ENCODE data around the gene JAK3. TPM values are rescaled to one million over a fixed set of nuclear protein-coding genes. Genes with fewer than 3 reads are reported as not detected.

The JAK3 gene
- total and polyA plus RNA-seq, 10 of the 15 experiments (the other 5 are each of a cell fraction or from before 2014, with no cell fraction given), result 7.8 to 67.9 (median 33.3) TPM

DNA sequence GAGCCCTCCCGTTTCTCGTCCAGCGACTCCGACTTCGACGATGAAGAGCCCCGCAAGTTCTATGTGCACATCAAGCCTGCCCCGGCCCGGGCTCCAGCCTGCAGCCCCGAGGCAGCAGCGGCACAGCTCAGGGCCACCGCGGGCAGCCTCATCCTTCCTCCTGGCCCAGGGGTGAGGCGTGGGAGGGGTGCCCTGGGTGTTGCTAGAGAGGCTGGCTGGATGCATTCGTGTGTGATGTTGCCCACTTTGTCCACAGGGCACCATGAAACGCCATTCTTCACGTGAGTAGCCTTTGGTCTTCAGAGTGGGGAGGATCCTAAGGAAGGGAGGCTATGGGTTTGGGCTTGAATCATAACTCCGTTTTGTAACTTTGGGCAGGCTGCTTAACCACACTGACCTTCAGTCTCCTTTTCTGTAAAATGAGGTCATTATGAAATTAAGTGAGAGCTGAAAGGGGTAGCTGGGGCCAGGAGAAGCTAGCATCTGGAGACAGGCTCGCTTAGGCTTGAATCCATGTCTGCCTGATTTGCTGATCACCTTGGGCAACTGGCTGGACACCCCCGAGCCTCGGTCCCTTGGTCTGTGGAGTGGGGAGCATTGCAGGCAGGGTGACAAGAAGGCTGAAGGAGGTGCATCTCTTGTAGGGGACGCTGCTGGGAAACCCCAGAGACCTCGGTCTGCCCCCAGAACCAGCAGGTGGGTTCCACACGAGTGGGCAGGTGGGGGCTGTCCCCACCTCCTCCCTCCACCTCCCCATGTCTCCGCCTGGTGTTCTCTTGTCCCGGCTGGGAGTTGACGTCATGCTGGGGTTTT, 71.6 kb downstream of the JAK3 start (continued):
- TF ChIP-seq, protein P1, sequence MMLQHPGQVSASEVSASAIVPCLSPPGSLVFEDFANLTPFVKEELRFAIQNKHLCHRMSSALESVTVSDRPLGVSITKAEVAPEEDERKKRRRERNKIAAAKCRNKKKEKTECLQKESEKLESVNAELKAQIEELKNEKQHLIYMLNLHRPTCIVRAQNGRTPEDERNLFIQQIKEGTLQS (IDR thresholded peaks at IDR 0.05; ENCODE audit: borderline replicate concordance, extremely low read depth, low read depth, low read length), result no peak
- TF ChIP-seq SREBF1 (IDR thresholded peaks at IDR 0.05; ENCODE audit: low read length) (no peak), SMC3 (IDR thresholded peaks at IDR 0.05; ENCODE audit: borderline replicate concordance, low read length) (no peak), MYB (IDR thresholded peaks at IDR 0.05; ENCODE audit: borderline replicate concordance, low read depth, low read length) (no peak), RAD51 (IDR thresholded peaks at IDR 0.05) (peak; percentile 34; the same call in 1 of the 2 replicates), WRNIP1 (IDR thresholded peaks at IDR 0.05; ENCODE audit: borderline replicate concordance, low read depth, low read length) (no peak), NR2F1 (conservative IDR thresholded peaks at IDR 0.05) (peak; percentile 98), MTA2 (IDR thresholded peaks at IDR 0.05; ENCODE audit: low read depth) (peak; percentile 89), NFYB (IDR thresholded peaks at IDR 0.05; ENCODE audit: insufficient read depth, low read depth, low read length) (no peak), YBX1 (IDR thresholded peaks at IDR 0.05) (no peak), FOS (IDR thresholded peaks at IDR 0.05; ENCODE audit: borderline replicate concordance, extremely low read depth, insufficient read length) (no peak)
- TF ChIP-seq, protein P2, sequence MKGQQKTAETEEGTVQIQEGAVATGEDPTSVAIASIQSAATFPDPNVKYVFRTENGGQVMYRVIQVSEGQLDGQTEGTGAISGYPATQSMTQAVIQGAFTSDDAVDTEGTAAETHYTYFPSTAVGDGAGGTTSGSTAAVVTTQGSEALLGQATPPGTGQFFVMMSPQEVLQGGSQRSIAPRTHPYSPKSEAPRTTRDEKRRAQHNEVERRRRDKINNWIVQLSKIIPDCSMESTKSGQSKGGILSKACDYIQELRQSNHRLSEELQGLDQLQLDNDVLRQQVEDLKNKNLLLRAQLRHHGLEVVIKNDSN (IDR thresholded peaks at IDR 0.05; ENCODE audit: borderline replicate concordance, extremely low read length, insufficient read depth, low read depth, low read length), result no peak
- TF ChIP-seq, protein P3, sequence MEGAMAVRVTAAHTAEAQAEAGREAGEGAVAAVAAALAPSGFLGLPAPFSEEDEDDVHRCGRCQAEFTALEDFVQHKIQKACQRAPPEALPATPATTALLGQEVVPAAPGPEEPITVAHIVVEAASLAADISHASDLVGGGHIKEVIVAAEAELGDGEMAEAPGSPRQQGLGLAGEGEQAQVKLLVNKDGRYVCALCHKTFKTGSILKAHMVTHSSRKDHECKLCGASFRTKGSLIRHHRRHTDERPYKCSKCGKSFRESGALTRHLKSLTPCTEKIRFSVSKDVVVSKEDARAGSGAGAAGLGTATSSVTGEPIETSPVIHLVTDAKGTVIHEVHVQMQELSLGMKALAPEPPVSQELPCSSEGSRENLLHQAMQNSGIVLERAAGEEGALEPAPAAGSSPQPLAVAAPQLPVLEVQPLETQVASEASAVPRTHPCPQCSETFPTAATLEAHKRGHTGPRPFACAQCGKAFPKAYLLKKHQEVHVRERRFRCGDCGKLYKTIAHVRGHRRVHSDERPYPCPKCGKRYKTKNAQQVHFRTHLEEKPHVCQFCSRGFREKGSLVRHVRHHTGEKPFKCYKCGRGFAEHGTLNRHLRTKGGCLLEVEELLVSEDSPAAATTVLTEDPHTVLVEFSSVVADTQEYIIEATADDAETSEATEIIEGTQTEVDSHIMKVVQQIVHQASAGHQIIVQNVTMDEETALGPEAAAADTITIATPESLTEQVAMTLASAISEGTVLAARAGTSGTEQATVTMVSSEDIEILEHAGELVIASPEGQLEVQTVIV (IDR thresholded peaks at IDR 0.05; ENCODE audit: borderline replicate concordance, partially characterized antibody), result no peak
- TF ChIP-seq, protein P4, sequence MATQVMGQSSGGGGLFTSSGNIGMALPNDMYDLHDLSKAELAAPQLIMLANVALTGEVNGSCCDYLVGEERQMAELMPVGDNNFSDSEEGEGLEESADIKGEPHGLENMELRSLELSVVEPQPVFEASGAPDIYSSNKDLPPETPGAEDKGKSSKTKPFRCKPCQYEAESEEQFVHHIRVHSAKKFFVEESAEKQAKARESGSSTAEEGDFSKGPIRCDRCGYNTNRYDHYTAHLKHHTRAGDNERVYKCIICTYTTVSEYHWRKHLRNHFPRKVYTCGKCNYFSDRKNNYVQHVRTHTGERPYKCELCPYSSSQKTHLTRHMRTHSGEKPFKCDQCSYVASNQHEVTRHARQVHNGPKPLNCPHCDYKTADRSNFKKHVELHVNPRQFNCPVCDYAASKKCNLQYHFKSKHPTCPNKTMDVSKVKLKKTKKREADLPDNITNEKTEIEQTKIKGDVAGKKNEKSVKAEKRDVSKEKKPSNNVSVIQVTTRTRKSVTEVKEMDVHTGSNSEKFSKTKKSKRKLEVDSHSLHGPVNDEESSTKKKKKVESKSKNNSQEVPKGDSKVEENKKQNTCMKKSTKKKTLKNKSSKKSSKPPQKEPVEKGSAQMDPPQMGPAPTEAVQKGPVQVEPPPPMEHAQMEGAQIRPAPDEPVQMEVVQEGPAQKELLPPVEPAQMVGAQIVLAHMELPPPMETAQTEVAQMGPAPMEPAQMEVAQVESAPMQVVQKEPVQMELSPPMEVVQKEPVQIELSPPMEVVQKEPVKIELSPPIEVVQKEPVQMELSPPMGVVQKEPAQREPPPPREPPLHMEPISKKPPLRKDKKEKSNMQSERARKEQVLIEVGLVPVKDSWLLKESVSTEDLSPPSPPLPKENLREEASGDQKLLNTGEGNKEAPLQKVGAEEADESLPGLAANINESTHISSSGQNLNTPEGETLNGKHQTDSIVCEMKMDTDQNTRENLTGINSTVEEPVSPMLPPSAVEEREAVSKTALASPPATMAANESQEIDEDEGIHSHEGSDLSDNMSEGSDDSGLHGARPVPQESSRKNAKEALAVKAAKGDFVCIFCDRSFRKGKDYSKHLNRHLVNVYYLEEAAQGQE (IDR thresholded peaks at IDR 0.05; ENCODE audit: low read depth, low read length), result no peak; the same call in 1 of the 2 replicates
- TF ChIP-seq, protein P5, sequence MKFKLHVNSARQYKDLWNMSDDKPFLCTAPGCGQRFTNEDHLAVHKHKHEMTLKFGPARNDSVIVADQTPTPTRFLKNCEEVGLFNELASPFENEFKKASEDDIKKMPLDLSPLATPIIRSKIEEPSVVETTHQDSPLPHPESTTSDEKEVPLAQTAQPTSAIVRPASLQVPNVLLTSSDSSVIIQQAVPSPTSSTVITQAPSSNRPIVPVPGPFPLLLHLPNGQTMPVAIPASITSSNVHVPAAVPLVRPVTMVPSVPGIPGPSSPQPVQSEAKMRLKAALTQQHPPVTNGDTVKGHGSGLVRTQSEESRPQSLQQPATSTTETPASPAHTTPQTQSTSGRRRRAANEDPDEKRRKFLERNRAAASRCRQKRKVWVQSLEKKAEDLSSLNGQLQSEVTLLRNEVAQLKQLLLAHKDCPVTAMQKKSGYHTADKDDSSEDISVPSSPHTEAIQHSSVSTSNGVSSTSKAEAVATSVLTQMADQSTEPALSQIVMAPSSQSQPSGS (IDR thresholded peaks at IDR 0.05; ENCODE audit: low read length), result peak; percentile 95
- TF ChIP-seq, protein P6, sequence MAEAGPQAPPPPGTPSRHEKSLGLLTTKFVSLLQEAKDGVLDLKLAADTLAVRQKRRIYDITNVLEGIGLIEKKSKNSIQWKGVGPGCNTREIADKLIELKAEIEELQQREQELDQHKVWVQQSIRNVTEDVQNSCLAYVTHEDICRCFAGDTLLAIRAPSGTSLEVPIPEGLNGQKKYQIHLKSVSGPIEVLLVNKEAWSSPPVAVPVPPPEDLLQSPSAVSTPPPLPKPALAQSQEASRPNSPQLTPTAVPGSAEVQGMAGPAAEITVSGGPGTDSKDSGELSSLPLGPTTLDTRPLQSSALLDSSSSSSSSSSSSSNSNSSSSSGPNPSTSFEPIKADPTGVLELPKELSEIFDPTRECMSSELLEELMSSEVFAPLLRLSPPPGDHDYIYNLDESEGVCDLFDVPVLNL (IDR thresholded peaks at IDR 0.05; ENCODE audit: low read depth, low read length), result no peak
- TF ChIP-seq, protein P7, sequence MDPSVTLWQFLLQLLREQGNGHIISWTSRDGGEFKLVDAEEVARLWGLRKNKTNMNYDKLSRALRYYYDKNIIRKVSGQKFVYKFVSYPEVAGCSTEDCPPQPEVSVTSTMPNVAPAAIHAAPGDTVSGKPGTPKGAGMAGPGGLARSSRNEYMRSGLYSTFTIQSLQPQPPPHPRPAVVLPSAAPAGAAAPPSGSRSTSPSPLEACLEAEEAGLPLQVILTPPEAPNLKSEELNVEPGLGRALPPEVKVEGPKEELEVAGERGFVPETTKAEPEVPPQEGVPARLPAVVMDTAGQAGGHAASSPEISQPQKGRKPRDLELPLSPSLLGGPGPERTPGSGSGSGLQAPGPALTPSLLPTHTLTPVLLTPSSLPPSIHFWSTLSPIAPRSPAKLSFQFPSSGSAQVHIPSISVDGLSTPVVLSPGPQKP (IDR thresholded peaks at IDR 0.05; ENCODE audit: low read depth, low read length), result no peak

Data from GM12878 (cell line).